GM20000 (cell line): ENCODE measurements around the gene MTG2.
"Not testable (repeated sequence)": the region's sequence is repeated elsewhere in the genome, so short reads cannot be mapped to it uniquely, and the experiment has no call there.

Source experiments
- DNase-seq: peaks from one replicate; pipeline ENCODE4 v3.0.0; 2012; ENCODE audit warnings: low spot score
- TF ChIP-seq, protein P1 (sequence below): IDR thresholded peaks from 2 replicates; pipeline ENCODE4 v1.5.1; 2012; ENCODE audit warnings: mild to moderate bottlenecking, control low read depth; ENCODE audit errors: extremely low read depth, missing control alignments

MTG2 gene

GRCh38 chr20:62147528-62147927, 35.3 kb upstream of the MTG2 start:
- DNase-seq = no peak
- TF ChIP-seq, protein P1, sequence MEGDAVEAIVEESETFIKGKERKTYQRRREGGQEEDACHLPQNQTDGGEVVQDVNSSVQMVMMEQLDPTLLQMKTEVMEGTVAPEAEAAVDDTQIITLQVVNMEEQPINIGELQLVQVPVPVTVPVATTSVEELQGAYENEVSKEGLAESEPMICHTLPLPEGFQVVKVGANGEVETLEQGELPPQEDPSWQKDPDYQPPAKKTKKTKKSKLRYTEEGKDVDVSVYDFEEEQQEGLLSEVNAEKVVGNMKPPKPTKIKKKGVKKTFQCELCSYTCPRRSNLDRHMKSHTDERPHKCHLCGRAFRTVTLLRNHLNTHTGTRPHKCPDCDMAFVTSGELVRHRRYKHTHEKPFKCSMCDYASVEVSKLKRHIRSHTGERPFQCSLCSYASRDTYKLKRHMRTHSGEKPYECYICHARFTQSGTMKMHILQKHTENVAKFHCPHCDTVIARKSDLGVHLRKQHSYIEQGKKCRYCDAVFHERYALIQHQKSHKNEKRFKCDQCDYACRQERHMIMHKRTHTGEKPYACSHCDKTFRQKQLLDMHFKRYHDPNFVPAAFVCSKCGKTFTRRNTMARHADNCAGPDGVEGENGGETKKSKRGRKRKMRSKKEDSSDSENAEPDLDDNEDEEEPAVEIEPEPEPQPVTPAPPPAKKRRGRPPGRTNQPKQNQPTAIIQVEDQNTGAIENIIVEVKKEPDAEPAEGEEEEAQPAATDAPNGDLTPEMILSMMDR = no peak

- not testable (repeated sequence) for DNase-seq
Measured at GRCh38 chr20:62148383-62148782, 34.4 kb upstream of the MTG2 start.

DNA sequence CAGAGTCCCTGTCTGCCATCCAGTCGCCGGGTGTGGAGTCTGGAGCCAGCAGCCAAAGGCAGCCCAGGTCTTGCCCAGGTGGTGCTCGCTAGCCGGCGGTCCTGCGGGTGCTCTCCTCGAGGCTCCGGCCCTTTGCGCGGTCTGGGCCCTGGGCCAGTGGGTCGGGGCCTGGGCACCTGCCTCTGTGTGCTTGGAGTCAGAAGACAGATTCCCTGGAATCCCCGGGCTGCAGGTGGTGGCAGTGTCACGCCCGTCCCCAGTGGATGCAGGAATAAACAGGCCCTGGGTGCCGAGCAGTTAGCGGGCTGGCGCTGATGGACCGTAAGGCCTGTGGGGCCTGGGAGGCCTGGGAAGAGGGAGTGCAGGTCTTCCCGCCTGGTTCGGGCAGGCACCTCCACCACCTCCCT, 33.9 kb upstream of the MTG2 start:
- no peak for DNase-seq
- TF ChIP-seq, protein P1 = no peak

DNA sequence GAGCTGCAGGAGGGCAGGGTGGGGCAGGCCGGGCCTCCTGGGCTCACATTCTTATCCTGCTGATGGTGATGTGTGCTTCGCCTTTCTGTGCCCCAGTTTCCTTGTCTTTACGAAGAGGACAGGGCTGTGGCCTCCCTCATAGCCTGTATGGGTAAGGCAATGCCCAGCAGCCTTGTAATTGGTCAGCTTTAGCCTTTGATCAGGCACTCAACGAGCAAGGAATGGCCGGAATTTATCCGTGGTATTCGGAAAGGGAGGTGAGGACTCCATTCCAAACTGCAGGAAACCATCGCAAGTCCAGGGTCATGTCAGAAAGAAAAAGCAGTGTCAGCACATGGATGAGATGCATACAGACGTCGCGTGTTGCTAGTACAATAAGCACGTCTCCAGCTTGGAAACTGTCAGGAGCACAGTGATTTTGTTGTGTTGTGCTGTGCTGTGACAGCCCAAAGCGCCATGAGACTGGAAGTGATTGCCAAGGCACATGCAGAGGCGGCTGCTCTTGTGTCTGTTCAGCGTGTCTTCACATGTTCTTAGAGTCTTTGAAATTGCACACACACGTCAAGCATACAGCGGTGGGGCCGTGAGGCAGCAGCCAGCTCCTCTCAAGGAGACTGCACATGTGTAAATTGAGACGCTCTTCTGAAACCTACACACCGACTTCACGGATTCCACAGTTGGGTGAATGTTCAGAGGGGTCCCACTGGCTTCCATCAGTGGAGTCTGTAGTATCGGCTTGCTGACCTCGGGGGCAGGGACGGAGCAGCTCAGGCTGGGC, 33.1 kb upstream of the MTG2 start:
- no peak for DNase-seq
- TF ChIP-seq, protein P1 = no peak

GRCh38 chr20:62150310-62150575, 32.6 kb upstream of the MTG2 start:
- no peak for DNase-seq
- TF ChIP-seq, protein P1 = no peak

GRCh38 chr20:62151225-62151624, 31.6 kb upstream of the MTG2 start:
- TF ChIP-seq, protein P1 = no peak
- no peak for DNase-seq

DNA sequence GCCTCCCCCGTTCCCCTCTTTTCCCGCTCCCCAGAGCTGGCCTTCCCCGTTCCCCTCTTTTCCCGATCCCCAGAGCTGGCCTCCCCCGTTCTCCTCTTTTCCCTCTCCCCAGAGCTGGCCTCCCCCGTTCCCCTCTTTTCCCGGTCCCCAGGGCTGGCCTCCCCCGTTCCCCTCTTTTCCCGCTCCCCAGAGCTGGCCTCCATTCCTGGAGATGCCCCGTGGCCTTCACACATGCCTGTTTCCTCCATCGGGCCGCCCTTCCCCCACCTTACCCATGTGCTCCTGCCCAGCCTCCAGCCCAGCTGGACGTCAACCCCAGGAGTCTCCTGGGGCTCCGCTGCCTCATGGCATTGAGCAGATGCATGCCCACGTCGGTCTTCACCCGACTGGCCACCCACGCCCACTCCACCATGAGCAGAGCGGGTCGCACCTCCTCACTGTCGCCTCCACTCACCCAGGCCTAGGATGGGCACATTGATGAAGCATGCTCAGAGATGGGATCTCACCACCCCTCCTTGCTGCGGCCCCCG, 30.9 kb upstream of the MTG2 start:
- TF ChIP-seq, protein P1 = no peak
- DNase-seq = no peak
